GM18870 (cell line): ENCODE results near the gene ZFYVE28.

Experiments used
- ATAC-seq: cut with Tn5 transposase; IDR thresholded peaks from one replicate; pipeline ENCODE4 v1.9.1; 2021; ENCODE audit warnings: moderate library complexity; ENCODE audit not compliant: unreplicated experiment

The ZFYVE28 gene

DNA sequence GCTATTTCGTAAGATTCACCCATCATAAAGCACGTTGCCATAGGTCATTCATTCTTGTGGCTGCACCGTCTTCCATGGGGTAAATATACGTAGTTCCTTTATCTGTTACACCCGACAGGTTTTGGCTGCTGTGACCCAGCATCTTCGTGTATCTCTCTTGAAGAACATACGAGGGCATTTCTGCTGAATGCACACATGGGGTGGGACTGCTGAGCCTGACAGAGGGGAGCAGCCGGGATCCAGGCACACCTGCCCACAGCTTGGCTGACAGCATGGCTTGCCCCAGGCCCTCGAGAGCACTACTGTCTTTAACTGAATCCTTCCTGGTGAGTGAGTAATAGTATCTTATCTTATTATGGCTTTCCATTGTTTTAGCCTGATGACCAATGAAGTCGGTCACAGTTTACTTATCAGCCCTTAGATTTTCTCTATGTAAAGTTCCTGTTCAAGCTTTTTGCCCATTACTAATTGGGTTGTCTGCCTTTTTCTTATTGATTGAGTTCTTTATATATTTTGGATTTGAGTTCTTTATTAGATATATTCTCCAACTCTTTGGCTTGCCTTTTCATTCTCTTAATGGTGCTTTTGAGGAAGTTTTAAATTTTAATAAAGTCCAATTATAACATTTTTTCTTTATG lies 111.6 kb downstream of the ZFYVE28 start:
- no peak for ATAC-seq

DNA sequence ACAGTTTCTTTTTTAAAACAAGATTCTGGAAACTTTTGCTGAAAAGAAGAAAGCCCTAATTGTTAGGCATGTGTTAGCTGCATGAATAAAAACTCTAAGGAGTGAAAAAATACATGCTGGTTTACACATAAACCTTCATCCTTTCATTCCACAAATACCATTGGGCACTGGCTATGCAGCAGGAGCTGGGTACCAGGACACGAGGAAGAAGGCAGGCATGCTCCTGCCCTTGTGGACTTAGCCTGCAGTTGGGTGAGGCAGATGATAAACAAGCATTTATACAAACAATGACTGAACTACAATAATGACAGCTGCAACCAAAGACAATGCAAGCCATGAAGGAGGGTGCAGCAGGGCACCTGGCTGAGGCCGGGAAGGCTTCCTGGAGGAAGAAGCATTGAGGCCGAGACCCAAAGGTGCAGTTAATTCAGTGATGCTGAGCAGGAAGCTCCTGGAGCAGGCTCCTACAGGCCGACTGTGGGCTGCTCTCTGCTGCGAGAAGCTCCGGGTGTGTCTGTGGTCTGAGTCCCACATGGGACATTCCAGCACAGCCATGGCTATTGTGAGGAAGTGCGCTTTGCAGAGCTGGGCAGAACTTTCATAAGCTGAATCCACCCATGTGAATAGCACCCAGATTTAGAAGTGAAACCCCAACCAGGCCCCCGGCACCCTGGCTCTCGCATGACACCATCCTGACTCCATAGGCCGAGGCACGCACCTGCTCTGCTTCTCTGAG lies 112.5 kb downstream of the ZFYVE28 start:
- ATAC-seq: no peak

DNA sequence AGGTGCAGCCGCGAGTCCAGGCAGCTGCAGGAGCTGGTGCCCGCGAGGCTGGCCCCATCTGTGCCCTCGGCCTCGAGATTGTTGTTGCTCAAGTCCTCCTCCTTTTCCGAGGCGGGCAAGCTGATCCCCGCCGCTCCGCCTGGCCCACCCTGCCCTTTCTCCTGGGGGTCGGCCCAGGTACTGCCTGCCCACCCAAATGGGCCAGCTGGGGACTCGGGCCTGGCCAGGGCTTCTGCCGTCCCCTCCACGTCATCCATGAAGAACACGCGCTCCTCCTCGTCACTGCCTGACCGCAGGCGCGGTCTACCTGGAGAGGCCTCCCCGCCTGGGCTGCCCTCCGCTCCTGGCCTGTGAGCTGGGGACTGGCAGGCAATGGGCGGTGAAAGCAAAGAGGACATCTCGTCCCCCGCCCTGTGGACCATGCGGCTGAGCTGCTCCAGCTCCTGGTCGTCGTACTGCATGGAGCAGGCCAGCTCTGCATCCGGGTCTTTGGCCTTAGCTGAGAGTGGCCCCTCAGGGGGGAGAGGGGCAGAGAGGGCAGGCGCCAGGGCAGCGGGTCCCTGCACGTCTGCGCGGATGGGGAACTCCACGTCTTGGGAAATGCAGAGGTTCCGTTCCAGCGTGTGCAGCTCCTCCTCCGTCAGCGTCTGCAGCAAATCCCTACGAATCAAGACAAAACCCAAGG lies 113.4 kb downstream of the ZFYVE28 start:
- ATAC-seq: no peak

DNA sequence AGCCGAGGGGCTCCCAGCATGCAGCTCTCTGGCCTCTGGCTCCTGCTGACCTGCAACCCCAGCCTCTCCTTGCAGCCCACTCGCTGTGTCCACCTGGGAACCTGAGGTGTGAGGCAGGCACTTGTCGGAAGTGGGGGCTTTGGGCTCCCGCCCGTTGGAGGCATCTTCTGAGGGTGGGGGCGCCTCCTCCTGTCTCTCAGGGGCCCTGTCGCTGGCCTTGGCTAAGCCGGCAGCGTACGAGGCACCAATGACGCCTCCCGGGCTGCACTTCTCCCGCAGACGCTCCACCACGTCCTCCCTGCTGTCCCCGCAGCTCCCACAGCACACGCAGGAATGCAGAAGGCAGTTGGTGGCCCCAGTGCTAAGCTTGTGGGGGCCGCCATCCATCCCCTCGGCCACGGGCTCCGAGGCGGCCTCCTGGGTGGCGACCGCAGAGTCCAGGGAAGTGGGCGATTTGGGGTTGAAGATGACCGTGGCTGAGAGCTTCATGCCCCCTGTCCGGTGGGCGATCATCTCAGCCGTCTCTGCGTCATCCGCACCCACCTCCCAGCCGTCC lies 114.0 kb downstream of the ZFYVE28 start:
- no peak for ATAC-seq

DNA sequence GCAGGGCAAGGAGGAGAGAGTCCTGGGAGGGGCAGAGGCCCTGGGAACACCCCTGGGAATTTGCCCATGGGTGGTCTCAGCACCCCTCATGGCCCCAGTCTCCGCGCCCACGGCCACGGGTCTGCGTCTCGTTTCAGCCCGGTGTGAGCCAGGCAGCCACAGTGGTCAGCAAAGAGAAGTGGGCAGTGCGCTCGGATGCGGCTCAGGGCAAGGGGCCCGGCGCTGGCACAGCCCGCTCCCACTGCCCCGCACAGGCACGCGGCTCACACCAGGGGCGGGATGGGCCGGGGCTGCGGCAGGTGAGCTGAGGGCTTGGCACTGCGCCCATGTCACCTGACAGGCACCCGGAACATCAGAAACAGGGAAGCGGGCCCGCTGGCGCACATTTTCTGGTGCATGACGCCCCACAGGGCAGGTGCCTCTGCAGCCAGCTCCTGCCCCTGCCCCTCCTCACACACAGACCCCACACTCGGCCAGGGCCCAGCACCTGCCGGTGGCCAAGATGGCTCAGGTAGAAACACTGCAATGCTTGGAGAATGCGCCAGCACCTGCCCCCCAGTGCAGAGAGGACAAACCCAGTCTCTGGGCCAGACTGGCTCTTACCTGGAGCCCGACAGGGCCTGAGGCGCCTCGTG lies 114.6 kb downstream of the ZFYVE28 start:
- ATAC-seq: no peak

DNA sequence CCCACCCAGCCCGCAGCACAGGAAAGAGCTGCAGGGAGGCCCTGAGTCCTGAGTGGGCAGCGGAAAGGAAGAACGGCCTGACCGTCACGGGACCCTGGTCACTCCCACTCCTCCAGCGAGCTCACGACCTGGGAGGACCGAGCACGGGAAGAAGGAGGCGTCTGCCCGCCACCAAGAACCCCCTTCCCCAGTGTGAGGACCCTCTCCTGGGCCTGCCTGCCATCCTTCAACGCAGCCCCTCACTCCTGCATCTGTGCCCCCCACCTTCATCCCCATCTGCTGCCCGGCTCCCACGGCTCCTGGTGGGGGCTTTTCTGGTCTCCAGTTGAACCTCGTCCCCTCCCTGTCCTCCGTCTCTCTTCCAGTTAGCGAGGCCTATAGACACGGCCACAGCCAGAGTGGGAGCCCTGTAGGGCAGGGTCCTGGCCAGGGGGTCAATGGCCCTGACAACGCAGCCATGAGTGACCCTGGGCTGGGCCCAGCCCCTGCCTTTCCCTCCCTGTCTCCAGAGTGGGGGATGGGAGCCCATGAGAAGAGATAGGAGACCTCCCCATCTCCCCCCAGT lies 115.2 kb downstream of the ZFYVE28 start:
- ATAC-seq: no peak

DNA sequence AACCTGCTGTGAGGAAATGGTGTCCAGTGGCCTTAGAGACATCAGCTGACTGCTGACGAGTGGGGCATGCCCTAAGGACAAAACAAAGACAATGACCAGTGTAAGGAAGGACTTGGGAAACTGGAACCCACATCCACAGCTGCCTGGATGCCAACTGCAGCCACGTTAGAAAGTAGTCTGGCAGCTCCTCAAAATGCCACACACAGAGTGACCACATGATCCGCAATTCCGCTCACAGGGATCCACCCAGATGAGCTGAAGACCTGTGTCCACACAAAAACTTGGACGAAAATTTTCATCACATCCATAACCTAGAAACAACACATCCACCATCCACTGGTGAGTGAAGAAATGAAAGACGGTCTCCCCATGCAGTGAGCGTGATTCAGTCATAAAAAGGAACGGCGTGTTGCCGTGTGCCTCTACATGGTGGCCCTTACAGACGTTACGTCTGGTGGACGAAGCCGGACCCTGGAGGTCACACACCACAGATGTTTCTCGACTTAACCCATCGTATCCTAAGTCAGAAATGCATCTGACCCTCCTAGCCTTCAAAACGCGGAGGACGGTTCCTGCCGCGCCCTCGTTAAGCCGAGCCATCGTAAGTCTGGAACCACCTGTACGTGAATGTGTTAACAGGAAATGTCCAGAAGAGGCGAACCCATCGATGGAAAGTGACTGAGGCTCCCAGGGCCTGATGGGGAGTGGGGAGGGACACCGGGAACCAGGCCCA lies 115.9 kb downstream of the ZFYVE28 start:
- no peak for ATAC-seq

DNA sequence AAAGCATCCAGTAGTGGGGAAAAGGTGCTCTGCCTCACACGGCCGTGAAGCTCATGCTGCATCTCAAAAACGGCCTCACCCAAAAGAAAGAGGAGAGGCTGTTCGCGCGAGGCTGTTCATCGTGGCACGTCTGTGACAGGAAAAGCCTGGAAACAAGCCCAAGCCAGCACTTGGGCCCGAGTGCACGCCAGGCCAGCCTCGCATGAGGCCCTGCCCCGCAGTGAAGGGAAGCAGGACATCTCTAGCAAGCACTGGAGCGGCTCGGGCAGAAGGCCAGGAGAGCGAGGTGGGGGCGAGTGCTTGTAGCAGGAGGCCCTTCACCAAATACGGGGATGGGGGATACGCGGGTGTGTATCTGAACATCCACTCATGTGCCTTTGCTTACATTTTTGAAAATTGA lies 116.6 kb downstream of the ZFYVE28 start:
- no peak for ATAC-seq

DNA sequence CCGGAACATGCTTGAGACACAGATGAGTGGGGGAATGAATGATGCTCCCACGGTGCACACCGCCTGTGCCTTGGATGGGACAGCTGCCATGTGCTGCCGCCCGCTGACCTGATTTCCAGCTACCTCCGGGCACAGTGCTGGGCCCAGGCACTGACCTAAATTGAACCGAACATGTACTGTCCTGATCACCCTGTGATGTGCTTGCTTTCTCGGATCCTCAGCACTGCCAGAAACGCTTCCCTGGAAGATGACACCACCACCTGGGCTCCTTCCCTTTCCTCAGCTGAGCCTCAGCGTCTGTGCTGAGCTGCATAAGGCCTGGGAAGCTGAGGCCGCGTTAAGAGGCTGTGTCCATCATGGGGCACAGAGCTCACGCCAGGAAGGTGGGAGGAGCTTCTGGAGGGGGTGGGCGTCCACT lies 117.2 kb downstream of the ZFYVE28 start:
- no peak for ATAC-seq

DNA sequence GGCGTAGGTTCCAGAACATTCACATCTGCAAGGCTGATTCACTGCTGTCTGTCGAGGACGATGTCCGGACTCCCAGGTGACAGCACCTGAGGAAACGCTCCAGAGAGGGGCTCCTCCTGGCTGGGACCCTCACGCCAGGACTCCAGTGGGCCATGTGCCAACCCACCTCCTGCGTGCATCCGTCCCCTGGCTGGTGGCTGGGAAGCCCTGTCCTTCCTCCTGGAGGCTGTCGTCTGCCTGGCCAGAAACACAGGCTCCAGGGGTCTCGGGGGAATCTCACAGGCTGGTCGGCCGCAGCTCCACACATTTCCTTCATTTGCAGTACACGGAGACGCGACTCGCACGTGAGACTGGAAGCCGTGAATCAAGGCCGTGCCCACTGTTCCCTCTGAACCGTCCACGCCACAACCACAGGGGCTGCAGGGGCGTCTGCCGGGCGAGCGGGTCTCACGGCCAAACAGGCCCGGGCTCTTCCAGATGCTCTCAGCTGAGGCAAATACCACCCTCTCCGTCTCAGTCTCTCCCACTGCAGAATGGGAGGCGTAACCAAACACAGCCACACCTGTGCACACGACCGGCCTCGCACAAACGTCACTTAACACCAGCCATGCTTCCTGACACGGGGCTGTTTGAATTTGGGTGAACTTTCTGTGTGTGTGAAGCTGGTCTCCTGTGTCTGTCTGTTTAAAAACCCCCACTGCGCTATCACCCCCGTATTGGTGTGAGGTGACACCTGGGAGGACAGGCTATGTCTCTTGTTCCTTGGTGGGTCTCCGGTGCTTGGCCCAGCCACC lies 117.8 kb downstream of the ZFYVE28 start:
- ATAC-seq: no peak

DNA sequence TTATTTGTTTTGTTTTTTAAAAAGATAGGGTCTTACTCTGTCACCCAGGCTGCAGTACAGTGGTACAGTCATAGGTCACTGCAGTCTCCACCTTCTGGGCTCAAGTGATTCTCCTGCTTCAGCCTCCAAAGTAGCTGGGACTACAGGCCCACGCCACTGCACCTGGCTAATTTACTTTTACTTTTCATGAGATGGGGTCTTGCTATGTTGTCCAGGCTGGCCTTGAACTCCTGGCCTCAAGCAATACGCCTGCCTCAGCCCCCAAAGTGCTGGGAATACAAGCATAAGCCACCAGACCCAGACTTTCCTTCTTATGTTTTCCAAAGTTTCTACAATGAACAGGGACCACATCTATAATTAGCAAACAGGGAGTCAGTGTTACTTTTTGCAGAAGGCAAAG lies 118.7 kb downstream of the ZFYVE28 start:
- no peak for ATAC-seq

DNA sequence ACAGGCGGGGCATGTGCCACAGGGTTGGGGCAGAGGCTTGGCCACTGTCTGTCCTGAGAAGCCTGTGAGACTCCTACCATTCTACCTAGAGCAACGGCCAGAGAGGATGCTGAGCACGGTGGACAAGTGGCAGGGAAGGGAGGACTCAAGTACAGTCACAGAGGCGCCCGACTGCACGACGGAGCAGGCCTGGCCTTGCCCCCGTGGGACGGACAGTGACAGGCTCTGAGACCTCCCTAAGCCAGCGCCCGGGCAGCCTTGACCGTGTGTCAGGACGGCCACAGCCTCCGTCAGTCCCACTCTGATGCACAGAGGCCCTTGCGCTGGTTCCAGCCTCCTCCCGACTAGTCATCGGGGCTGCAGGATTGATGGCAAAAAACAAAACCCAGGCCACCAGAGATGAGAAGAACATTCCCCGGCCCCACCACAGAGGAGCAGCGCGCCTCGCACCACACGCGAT lies 119.9 kb downstream of the ZFYVE28 start:
- no peak for ATAC-seq

DNA sequence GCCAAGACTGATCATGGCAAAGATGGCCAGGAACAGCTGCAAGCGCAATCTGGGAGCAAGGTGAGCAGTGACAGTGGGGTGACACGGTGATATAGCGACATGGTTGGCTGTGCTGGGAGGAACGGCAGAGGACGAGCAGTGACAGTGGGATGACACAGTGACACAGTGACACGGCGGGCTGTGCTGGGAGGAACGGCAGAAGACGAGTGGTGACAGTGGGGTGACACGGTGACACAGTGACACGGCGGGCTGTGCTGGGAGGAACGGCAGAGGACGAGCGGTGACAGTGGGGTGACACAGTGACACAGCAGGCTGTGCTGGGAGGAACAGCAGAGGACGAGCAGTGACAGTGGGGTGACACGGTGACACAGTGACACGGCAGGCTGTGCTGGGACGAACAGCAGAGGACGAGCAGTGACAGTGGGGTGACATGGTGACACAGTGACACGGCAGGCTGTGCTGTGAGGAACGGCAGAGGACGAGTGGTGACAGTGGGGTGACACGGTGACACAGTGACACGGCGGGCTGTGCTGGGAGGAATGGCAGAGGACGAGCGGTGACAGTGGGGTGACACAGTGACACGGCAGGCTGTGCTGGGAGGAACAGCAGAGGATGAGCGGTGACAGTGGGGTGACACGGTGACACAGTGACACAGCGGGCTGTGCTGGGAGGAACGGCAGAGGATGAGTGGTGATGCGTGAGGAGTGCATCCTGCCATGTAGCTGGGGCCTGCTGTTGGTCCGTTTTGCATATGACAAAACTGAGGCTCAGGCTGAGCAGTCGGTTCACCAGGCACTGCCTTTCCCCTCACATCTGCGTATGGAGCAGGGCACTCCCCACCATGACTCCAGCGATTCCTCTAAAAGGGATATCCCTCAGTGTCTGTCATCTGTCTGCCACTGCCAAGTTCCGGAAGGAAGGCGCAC lies 120.6 kb downstream of the ZFYVE28 start:
- no peak for ATAC-seq

DNA sequence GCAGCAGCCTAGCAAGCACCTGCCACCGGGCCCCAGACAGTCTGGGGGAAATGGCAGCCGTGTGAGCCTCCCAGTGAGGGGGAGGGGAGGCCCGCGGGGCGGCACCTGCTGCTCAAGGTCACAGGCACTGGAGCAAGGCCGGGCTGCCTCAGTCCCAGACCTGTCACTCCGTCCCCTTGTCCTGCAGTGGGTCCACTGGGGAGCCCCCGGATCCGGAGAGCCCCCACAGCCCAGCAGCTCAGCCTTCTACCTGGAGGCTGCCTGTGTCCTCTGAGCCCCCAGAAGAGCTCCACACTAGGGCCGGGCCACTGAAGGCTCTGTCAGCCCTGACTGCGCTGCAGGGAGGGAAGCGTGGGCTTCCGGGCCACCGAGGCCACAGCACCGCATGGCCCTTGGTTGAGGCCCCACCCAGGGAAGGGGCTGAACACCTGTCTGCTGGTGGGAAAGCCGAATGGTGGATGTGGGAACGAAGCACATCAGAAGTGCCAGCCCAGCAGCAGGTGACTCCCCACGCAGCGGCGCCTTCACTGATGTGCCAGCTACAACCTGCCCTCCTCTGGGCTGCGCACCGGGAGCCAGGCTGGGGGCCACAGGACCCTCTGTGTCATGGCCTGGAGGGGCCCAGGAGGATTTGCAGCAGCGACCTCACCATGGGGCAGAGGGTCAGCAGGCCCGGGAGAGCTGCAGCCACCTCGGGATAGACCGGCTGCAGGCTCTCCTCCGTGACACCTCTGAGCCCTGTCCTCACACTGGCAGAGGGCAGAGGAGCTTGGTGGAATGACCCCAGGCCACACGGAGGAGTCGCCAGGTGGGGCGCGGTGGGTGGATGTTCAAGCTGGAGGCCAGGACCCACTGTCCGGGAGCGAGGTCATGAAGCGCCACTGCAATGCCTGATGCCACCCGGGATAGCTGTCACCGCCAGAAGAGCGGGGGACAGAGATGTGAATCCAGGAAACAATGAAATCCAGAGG lies 121.5 kb downstream of the ZFYVE28 start:
- no peak for ATAC-seq

DNA sequence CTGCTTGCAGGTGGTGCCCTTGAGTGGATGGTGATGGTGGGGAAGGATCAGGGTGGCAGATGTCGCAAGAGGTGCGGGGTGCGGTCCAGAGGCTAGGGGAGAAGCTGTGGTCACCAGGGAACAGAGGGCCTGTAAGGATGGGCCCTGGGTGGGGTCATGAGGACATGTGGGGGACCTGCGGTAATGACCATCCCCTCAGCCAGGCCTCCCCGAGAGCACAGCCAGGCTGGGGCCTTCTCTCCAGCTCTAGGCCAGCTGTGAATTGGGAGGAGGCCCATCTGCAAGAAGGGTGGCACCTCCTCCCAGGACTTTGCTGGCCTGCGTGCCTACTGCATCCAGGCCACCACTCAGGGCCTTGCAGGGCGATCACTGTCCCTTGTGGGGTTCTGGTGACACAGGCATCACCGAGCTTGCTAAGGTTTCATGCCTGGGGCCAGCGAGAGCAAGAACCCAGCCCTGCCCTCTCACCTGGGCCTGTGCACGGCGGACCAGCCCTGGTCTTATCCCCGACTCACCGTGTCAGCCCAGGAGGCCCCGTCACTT lies 122.5 kb downstream of the ZFYVE28 start:
- no peak for ATAC-seq

DNA sequence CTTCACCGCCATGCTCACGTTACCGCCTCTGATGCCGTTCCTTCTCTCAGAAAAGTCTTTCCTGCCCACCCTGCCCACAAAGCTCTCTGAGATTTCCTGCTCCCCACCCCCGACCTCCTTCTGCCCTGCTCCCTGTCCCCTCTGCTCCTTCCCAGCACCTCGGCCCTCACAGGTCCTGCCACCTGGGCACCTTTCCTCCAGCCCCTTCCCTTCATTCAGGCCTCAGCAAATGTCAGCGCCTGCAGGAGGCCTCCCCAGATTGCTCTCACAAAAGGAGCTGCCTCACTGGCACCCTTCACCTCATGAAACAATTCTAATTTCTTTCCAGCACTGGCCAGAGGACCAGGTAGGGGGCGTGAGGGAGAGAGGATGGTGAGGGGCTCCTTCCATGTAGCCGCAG lies 122.9 kb downstream of the ZFYVE28 start:
- ATAC-seq: no peak

DNA sequence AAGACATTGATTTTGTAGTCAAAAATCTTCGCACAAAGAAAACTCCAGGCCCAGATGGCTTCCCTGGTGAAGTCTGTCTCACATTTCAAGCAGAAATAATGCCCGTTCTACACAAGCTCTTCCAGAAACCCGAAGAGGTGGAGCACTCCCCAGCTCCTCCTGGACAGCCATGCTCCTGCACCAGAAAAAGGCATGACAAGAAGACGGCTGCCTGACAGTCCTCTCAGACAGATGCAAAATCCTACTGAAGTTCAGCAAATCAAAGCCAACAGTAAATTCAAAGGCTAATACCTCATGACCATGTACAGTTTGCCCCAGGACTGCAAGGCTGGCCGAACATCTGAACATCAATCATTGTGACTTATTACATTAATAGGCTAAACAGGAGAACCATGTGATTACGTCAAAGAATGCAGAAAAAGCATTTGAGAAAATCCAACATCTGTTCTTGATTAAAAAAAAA lies 125.8 kb downstream of the ZFYVE28 start:
- no peak for ATAC-seq
